Measurements from ENCODE around the gene GORASP1.

GORASP1 gene

DNA sequence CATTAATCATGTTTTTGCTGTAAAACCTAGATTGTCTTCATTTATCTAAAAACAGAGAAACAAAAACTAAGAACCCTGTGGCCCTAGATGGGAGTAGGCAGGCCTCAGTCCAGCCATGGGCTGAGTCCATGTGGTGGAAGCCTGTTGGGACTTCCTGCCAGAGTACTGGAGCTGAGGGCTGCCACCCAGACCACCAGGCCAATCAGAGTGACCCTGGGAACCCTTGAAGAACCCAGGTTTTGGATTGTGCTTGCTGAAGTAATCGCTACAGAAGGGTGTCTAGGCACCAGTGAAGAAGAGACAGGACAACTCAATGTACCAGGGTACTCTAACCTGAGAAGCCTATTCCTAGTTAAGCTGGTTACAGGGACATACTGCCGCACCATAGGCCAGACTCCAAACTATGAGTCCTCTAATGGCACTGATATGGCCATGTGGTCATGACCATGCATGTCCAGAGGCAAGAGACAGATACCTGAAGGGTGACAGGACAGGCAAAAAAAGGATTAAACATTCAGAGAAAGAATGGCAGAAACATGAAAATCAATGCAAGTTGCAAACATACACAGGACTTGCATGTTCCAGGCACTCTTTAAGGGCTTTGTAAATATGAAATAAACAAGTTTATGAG is 33.0 kb upstream of the GORASP1 start:
- no peak for FAIRE-seq

DNA sequence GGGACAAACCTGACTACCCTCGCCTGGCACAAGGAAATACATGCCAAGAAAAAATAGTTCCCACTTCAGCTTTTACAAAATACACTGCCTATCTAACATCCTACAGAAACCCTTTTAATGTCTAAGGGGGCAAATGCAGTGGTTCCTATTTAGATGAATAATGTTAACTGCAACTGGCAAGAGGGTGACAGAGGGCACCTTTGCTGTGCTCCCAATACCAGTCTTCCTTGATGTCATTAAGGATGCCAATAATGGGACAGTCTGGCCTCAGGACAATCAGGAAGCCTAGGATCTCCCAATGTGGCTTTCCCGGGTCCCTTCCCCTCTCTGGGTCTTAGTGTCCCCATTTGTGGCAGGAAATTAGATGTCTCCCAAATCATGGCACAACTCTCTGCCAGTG is 32.0 kb upstream of the GORASP1 start:
- FAIRE-seq: no peak

DNA sequence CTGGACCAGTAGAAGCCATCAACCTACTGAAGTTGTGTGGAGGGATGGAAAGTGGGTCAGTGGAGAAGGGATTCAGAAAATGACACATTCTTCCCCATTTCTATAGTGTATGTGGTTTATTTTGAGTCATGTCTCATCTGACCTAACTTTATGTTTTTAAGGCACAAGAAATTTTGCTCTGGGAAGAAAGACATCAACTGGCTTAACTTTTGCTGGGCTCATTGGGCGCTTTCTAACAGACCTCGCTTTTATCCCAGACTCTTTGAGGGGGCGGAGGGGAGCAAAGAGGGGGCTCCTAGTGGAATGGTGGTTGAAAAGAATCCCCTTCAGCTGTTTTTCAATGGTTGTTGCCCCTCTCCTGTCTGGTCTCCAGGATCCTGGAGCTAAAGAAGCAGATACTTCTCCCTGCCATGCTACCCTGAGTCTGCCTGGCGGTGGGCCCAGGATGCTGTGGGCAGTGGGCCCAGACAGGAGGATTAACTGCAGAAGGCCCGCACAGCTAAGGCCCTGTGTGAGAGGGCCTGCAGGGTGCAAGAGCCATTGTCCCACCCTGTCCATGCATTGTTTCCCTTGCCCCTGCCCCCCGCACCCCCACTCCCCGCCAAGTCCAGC is 31.5 kb upstream of the GORASP1 start:
- FAIRE-seq: no peak

DNA sequence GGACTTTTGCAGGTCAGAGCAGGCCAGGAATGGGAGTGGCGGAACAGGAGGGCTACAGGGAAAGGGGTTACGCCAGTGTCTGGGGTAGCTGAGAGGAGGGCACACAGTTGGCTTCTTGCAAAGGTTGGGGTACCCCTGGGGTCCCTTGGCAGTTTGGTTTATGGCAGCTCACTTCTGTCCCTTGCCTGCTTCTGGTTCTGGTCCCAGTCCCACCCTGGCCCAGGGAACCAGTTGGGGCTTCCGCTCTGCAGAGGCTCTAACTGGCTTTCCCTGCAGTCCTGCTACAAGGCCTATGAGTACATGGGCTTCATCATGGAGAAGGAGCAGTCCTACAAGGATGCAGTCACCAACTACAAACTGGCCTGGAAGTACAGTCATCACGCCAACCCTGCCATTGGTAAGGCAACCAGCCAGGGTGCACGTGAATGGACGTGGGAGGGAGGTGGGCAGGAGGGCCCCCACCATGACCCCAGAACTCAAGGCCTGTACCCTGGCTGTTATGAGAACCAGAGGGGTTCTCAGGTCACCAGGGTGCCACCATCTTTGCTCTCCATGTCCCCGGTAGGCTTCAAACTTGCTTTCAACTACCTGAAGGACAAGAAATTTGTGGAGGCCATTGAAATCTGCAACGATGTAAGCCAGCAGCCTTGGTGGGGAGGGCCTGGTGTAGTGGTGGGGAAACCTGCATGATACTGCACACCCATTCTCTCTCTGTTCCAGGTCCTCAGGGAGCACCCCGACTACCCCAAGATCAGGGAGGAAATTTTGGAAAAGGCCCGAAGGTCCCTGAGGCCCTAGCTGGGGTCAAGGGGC is 30.8 kb upstream of the GORASP1 start:
- FAIRE-seq: no peak

DNA sequence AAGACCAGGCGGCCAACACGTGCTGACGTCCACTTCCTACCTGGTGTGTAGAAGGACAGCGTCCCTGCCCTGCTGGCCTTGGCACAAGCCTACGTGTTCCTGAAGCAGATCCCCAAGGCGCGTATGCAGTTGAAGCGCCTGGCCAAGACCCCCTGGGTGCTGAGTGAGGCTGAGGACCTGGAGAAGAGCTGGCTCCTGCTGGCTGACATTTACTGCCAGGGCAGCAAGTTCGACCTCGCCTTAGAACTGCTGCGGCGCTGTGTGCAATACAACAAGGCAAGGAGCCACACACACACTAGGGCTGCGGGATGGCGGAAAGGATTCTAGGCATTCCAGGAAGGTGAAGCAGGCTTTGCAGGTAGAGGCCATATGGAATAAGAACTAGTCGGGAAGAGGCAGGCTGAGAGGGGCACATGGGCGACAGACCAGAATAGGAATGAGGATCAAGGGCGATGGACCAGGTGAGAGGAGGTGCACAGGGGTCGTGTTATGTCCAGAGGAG is 30.1 kb upstream of the GORASP1 start:
- no peak for FAIRE-seq

DNA sequence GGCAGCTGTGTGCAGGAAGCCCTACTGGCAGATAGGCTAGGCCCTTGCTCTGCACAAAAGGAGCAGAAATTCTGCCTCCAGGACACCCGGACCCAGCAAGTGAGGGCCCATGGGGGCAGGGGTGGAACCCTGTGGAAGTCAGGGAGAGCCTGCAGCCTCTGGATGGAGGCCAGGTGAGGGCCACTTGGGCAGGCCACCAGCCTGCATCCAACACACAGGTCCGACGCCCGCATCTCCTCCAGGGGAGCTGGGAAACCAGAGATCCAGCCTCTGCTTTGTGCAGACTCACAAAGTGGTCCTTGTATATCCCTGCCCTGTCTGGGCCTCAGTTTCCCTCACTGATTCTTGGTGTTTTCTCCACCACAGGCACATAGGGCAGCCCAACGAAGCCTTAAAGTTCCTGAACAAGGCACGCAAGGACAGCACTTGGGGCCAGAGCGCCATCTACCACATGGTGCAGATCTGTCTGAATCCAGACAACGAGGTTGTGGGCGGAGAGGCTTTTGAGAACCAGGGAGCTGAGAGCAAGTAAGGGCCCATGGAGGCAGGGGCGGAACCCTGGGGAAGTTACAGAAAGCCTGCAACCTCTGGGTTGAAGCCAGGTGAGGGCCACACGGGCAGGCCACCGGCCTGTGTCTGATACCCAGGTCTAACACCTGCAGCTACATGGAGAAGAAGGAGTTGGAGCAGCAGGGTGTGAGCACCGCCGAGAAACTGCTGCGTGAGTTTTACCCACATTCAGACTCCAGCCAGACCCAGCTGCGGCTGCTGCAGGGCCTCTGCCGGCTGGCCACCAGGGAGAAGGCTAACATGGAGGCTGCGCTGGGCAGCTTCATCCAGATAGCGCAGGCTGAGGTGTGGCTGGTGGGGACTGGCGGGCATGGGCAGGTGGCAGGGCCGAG is 29.4 kb upstream of the GORASP1 start:
- FAIRE-seq: no peak

DNA sequence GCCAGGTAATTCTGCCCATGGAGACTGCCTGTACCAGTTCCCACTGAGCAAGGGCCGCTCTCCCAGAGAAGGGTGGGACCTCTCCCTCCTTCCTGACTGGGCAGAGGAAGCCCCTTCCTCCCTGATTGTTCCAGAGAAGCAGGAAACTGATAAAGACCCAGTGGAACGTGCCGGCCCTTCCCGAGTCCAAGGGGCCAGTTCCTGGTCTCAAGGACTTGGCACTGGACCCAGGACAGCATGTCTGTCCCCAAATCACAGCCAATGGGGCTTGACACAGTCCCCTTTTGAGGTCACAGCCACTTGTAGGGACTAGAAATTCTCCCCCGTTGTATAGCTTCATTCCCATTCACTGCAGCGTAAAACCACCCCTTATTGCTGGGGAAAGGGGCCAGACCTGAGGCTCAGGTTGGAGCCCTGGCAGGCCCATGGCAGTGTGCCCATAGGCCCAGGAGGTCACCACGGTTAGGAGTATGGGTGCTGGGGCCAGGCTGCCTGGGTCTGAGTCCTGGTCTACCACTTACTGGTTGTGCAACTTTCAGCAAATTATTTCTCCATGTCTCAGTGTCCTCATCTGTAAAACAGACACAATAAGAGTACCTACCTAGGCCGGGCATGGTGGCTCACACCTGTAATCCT is 27.9 kb upstream of the GORASP1 start:
- no peak for FAIRE-seq

DNA sequence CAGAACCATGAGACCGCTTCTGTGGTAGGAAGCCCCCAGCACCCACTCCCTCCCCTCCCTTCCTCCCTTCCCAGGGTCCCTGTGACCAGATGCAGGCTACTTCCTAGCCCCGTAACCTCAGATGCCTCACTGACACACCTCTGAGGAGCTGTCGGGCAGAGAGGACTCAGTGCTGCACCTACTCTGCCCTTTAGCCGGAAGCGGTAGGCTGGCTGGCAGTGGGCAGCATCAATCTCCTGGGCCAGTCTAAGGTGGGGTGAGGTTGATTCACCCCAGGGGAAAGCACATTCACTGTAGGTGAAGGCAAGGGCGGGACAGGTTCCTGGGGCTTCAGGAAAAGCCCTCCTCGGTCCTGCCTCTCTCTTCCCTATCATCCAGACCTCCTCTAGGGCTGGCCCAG is 26.9 kb upstream of the GORASP1 start:
- FAIRE-seq: no peak

DNA sequence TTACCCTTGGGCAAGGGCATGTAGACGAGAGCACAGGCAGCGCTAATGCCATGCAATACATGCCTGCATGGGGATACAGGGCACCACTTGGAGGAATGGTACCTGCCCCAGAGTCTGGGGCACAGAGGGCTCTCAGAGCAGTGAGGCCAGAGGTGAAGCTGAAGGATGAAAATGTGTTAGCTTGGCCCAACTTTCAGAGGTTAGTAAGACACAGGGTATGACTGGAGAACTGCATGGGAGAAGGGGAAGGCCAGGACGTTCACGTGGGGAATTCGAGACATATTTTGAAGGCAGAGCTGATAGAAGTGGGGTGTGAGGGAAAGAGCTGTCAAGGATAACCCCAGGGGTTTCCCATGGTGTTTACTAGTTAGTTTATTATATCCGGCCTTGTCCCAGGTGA is 26.4 kb upstream of the GORASP1 start:
- no peak for FAIRE-seq

DNA sequence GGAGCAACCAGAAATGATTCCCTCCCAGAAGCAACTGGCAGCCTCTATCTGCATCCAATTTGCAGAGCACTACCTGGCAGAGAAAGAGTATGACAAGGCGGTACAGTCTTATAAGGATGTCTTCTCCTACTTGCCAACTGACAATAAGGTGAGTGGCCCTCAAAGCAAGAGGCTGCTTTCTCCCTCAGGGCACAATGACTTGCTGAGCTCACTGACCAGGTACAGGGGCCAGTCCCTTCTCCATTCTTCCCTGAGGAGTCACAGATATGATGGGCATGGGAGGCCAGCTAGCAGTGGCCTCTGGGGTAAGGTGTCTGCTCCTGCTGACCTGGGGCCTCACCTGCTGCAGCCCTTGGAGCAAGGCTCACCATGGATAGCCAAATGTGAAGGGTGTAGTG is 25.7 kb upstream of the GORASP1 start:
- no peak for FAIRE-seq

DNA sequence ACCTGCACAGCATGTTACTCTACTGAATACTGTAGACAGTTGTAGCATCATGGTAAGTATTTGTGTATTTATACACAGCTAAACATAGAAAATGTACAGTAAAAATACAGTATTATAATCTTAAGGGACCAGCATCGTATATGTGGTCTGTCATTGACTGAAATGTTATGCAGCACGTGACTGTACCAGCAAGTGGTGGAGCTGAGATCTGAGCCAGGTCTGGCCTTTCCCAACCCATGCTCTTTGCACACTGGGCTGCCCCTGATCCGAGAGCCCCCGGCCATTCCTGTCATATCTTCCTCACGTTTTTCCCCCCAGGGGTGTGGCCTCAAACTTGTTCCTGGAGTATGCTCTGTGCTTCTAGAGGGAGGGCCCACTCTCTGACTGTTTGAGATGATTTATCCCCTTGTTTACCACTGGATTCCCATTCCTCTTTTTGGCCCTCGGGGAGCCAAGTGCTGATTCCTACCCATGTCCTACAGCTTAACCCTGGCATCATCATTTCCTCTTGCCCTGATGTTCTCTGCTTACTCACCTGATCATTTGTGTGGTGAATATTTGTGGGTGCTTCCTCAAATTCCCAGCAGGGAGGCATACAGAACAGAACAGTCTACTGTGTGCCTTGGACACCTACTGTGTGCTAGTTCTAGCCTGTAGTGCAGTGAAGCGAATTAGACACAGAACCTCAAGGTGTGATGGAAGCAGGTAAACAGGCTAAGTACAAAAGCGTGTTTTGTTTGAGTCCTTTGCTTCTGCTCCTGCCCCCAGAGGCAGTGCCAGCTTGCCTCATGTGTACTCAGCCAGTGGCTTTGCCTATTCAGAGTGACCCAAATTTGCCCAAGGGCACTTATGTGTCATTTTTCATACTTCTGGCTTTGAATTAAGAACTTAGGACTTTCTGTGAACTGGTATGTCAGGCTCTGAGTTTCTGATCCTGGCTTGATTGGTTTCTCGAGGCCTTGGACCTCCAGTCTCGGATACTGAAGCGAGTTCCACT is 25.0 kb upstream of the GORASP1 start:
- no peak for FAIRE-seq

DNA sequence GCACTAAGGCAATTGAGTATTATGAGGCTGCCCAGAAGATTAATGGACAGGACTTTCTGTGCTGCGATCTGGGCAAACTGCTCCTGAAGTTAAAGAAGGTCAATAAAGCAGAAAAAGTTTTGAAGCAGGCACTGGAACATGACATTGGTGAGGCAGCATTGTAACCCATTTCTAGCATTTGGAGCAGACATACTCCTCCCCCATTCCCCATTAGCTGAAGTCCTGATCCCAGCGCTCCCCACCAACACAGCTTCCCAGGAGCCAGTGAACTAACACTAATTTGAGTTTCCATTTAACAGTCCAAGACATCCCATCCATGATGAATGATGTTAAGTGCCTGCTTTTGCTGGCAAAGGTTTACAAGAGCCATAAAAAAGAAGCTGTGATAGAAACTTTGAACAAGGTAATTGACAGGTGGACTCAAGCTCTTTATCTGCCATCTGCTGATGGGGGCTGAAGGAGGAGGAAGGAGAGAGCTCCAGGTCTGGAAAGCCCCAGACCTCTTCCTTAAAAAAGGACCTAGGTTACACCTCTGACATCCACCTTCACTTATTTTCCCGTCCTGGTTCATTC is 23.4 kb upstream of the GORASP1 start:
- FAIRE-seq: no peak

DNA sequence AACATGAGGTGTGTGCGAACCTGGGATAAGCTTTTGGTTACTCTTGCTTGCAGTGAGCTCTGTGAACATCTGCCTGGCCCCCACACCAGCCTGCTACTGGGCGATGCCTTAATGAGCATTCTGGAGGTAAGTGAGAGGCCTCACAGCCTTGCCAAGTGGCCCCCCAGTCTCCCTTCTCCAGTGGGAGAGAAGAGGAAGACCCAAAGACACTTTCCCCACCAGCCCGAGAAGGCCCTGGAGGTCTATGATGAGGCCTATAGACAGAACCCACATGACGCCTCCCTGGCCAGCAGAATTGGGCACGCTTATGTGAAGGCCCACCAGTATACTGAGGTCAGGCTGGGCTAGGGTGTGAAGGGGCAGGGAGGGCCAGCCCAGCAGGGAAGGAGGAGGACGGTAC is 22.6 kb upstream of the GORASP1 start:
- no peak for FAIRE-seq

DNA sequence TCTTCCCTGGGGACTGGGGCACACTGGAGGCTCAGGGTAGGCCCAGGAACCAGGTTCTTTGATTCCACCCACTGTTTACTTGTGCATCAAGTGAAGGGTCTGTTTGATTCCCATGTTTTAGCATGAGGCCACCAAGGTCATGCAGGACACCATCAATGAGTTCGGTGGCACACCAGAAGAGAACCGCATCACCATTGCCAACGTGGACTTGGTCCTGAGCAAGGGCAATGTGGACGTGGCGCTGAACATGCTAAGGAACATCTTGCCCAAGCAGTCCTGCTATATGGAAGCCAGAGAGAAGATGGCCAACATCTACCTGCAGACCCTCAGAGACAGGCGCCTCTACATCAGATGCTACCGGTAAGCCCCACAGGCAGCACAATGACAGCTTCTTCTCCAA is 21.5 kb upstream of the GORASP1 start:
- no peak for FAIRE-seq

DNA sequence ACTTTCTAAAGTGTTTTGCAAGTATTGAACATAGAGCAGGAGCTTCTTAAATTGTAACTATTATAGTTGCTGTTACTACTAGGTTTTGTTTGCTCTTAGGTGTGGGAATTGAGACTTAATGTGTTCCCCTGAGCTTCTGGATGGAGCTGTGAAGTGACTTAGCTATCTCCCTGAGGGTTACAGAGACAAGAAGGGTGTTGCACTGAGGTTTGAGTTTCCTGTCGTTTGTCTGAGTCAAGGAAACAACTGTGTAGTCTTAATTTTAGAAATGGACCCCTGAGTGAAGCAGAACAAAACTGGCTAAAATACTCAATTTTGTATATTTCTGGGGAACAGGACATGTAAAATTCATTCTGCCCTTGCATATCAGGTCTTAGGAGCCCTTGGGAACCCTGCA is 20.5 kb upstream of the GORASP1 start:
- no peak for FAIRE-seq

DNA sequence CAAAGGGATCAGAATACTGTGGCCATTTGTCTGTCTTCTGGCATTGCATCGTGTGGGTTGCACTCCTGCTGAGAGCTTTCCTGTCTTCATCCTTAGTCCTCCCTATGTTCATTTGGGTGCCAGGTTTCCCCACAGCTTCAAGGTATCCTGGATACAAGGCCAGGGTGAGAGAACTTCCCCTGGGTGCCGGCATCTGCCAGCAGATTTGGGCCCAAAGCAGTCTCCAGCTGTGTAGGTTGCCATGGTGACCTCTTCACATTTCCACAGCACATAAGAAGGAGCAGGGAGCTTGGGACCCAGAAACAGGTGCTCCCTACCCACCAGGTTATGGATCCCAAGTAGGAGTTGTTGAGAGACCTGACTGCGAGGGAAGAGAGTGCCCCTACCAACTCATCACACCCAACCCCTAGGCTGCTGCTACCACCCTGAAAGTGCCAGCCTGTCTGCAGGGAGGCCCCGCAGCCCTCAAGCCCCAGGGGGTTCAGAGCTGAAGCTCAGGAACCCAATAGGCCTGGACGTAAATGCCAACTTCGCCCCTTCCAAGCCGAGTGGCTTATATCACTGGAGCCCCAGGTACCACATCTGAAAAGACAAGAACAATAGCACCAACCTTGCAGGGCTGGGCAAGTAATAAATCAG is 20.0 kb upstream of the GORASP1 start:
- FAIRE-seq: no peak

DNA sequence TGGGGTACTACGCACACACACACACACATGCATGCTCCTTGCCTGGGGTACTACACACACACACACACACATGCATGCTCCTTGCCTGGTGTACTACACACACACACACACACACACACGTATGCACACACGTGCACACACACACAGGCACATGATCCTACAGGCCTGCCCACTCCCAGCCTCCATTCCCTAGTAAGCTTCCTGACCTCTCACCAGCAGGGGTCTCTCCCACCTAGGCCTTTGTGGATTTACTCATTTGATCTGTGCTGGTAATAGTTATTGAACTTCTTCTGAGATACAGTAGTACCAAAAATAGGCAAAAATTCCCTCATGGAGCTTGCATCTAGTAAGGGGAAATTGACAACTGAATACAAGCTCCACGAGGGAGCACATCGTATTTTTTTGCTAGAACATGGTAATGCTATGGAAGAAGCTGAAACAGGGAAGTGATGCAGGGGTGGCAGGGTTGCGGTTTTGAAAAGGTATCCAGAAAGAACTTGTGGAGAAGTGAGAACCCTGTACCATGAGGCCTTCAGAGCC is 19.2 kb upstream of the GORASP1 start:
- no peak for FAIRE-seq

DNA sequence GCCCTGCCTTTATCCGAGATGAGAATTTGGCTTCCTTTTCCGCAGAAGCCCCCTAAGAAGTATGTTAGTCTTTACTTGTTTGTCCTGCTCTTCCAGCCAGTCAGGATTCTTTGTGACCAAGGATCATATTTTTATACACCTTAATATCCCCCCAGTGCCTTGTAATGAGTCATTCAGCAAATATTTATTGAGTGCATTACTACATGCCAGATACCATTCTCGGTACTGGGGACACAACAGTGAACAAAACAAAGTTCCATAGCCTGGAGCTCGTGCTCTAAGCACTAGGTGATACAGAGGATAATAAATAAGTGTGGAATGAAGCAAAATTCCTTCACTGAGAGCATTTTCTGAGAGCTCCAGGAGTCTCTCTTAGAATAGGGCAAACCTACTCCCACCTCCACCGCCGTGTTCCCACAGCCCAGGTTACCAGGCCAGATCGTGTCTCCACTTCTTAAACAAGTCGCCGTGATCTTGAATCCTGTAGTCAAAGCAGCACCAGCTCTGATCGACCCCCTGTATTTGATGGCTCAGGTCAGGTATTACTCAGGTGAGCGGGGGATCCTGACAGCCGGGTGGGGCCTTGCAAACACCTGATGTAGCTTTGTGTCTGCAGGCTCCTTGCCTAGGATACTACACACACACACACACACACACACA is 18.5 kb upstream of the GORASP1 start:
- no peak for FAIRE-seq
